ENCODE measurements around the gene GNPNAT1.

DNA sequence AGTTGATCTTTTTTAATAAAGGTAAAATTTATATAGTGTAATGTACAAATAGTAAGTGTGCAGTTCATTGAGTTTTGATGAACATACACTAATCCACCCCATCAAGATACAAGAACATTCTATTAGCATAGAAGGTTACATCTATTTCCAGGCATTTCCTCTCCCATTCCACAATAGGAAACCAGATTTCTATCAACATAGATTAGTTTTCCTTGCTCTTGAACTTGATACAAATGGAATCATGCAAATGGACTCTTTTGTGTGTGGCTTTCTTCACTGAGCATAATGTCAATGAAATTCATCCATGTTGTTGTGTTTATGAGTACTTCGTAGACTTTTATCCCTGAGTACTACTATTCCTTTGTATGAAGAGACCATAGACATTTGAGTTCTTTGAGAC lies 50.7 kb downstream of the GNPNAT1 start:
- TF ChIP-seq, protein P1, sequence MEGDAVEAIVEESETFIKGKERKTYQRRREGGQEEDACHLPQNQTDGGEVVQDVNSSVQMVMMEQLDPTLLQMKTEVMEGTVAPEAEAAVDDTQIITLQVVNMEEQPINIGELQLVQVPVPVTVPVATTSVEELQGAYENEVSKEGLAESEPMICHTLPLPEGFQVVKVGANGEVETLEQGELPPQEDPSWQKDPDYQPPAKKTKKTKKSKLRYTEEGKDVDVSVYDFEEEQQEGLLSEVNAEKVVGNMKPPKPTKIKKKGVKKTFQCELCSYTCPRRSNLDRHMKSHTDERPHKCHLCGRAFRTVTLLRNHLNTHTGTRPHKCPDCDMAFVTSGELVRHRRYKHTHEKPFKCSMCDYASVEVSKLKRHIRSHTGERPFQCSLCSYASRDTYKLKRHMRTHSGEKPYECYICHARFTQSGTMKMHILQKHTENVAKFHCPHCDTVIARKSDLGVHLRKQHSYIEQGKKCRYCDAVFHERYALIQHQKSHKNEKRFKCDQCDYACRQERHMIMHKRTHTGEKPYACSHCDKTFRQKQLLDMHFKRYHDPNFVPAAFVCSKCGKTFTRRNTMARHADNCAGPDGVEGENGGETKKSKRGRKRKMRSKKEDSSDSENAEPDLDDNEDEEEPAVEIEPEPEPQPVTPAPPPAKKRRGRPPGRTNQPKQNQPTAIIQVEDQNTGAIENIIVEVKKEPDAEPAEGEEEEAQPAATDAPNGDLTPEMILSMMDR (IDR thresholded peaks at IDR 0.05): no peak
- TF ChIP-seq POLR2A (IDR thresholded peaks at IDR 0.05) (no peak), POLR2AphosphoS5 (IDR thresholded peaks at IDR 0.05) (no peak)
